ENCODE data around the gene MRTO4.
"Not testable (repeated sequence)": the region's sequence is repeated elsewhere in the genome, so short reads cannot be mapped to it uniquely, and the experiment has no call there.

Gene MRTO4

GRCh38 chr1:19229229-19229628 is 22.4 kb upstream of the MRTO4 start:
- no peak for DNase-seq

GRCh38 chr1:19229828-19230325 is 21.7 kb upstream of the MRTO4 start:
- no peak for DNase-seq

- DNase-seq: not testable (repeated sequence)
Measured at GRCh38 chr1:19231736-19232523, 19.7 kb upstream of the MRTO4 start.

- DNase-seq: no peak
Measured at GRCh38 chr1:19232524-19232846, 19.1 kb upstream of the MRTO4 start.

- DNase-seq: no peak
Measured at GRCh38 chr1:19234224-19234623, 17.4 kb upstream of the MRTO4 start.

GRCh38 chr1:19239876-19240275 is 11.7 kb upstream of the MRTO4 start:
- DNase-seq: no peak

- peak; percentile 60 for DNase-seq
Measured at GRCh38 chr1:19240673-19241538, 10.7 kb upstream of the MRTO4 start.

- no peak for DNase-seq
Measured at GRCh38 chr1:19250629-19251304, 838 bp upstream of the MRTO4 start.

GRCh38 chr1:19254416-19254815 is 2.8 kb downstream of the MRTO4 start:
- DNase-seq: no peak

- DNase-seq: no peak
Measured at GRCh38 chr1:19255288-19255687, 3.7 kb downstream of the MRTO4 start.

GRCh38 chr1:19256301-19256700 is 4.7 kb downstream of the MRTO4 start:
- DNase-seq: not testable (repeated sequence)

- no peak for DNase-seq
Measured at GRCh38 chr1:19257178-19257914, 5.7 kb downstream of the MRTO4 start.

GRCh38 chr1:19258353-19258752 is 6.7 kb downstream of the MRTO4 start:
- no peak for DNase-seq

- no peak for DNase-seq
Measured at GRCh38 chr1:19260211-19261138, 8.9 kb downstream of the MRTO4 start.

- DNase-seq: no peak
Measured at GRCh38 chr1:19262047-19262446, 10.4 kb downstream of the MRTO4 start.

- no peak for DNase-seq
Measured at GRCh38 chr1:19262744-19263143, 11.1 kb downstream of the MRTO4 start.

GRCh38 chr1:19268445-19268844 is 16.8 kb downstream of the MRTO4 start:
- DNase-seq: no peak

- DNase-seq: not testable (repeated sequence)
Measured at GRCh38 chr1:19269427-19270342, 18.1 kb downstream of the MRTO4 start.

- not testable (repeated sequence) for DNase-seq
Measured at GRCh38 chr1:19270343-19270730, 18.7 kb downstream of the MRTO4 start.

GRCh38 chr1:19272064-19272463 is 20.5 kb downstream of the MRTO4 start:
- DNase-seq: no peak

Data from activated T-cell treated with anti-CD3 and anti-CD28 coated beads for 4 hours (primary cell).